NB4 (cell line): ENCODE data around the gene HMCN2.

ENCODE experiments used
- DNase-seq: peaks from one replicate; pipeline ENCODE4 v3.0.0; 2010; ENCODE audit warnings: low read depth
- H3K4me3 ChIP-seq: one replicate; pipeline ENCODE4 v1.5.1; 2011; ENCODE audit warnings: mild to moderate bottlenecking, low read depth, low read length, moderate library complexity
- CTCF ChIP-seq: IDR thresholded peaks from one replicate; pipeline ENCODE4 v1.5.1; 2012; ENCODE audit warnings: low read depth, low read length
- MAX ChIP-seq: IDR thresholded peaks from 2 replicates; pipeline ENCODE4 v1.6.1; 2011; ENCODE audit warnings: low read depth, low read length
- MYC ChIP-seq: IDR thresholded peaks from 2 replicates; pipeline ENCODE4 v1.6.1; 2011; ENCODE audit warnings: low read depth, low read length
- POLR2A ChIP-seq: IDR thresholded peaks from 2 replicates; pipeline ENCODE4 v1.6.1; 2011; ENCODE audit warnings: mild to moderate bottlenecking; ENCODE audit not compliant: insufficient read length; ENCODE audit errors: extremely low read depth

Gene HMCN2

GRCh38 chr9:130286781-130287428 lies 21.3 kb downstream of the HMCN2 start:
- TF ChIP-seq MYC (no peak), CTCF (no peak), MAX (no peak), POLR2A (no peak)
- no peak for DNase-seq

GRCh38 chr9:130287736-130288135 lies 22.2 kb downstream of the HMCN2 start:
- DNase-seq, result no peak
- no peak for TF ChIP-seq MYC
- no peak for TF ChIP-seq CTCF
- TF ChIP-seq POLR2A, result no peak
- TF ChIP-seq MAX, result no peak
- no peak overlapping the region for H3K4me3 ChIP-seq

More at GRCh38 chr9:130286781-130287428, 21.3 kb downstream of the HMCN2 start:
- no peak overlapping the region for H3K4me3 ChIP-seq

GRCh38 chr9:130288393-130288792 lies 22.8 kb downstream of the HMCN2 start:
- no peak for DNase-seq
- TF ChIP-seq CTCF (no peak), MYC (no peak)
- no peak overlapping the region for H3K4me3 ChIP-seq

- TF ChIP-seq MAX, result no peak
- TF ChIP-seq POLR2A, result no peak
- no peak for TF ChIP-seq MYC
- no peak for TF ChIP-seq CTCF
- H3K4me3 ChIP-seq, result no peak overlapping the region
Measured at GRCh38 chr9:130288926-130289690, 23.5 kb downstream of the HMCN2 start.

GRCh38 chr9:130289711-130290241 lies 24.2 kb downstream of the HMCN2 start:
- TF ChIP-seq POLR2A (no peak), MAX (no peak)
- no peak overlapping the region for H3K4me3 ChIP-seq
- DNase-seq, result no peak

More at GRCh38 chr9:130288926-130289690, 23.5 kb downstream of the HMCN2 start:
- no peak for DNase-seq

- TF ChIP-seq MAX (no peak), MYC (no peak), POLR2A (no peak), CTCF (no peak)
- DNase-seq, result no peak
- no peak overlapping the region for H3K4me3 ChIP-seq
Measured at GRCh38 chr9:130290291-130291181, 25.0 kb downstream of the HMCN2 start.
